Measurements from ENCODE around the gene GSN. TPM values are rescaled to one million over a fixed set of nuclear protein-coding genes. Genes with fewer than 3 reads are reported as not detected.

Gene GSN
- total and polyA plus RNA-seq, 2 of the 13 experiments (the other 11 are each of a cell fraction or from before 2014, with no cell fraction given) = 294 to 307 TPM

DNA sequence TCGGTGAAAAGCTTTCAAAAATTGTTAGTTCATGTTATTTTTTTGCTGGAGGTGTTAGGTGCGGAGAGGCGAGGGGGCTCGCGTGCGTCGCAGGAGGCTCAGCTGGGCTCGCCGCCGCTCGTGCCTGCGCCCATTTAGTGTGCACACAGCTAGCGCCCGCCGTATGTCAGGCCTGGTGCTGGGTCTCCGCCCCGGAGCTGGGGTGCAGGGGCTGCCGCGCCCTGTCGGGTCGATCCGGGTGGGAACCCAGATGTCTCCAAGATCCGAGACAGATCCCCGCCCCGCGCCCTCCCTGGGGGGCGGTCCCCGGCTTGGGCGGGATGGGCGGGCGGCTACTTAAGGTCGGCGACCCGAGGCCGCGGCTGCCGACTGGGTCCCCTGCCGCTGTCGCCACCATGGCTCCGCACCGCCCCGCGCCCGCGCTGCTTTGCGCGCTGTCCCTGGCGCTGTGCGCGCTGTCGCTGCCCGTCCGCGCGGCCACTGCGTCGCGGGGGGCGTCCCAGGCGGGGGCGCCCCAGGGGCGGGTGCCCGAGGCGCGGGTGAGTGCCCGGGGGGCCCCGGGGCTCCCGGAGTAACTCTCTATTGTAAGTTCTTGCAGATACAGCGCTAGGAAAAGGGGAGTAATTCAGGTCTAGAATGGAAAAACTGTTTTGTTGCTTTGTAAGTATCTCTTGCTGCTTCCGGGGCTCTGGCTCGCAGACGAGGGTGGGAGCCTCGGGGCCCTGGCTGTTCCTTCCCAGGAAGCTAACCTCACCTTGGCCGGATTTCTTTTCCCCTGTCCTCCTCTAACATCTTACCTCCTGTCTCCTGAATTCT is 31.7 kb downstream of the GSN start:
- Histone ChIP-seq H3K79me2 (ENCODE audit: insufficient read depth, low read length) (peaks cover 14% of the 10 kb centered on the region), H3K9ac (ENCODE audit: insufficient read depth, low read depth, low read length) (peak overlapping the region; percentile 84), H4K20me1 (ENCODE audit: insufficient read depth, low read length) (no peaks in the 10 kb centered on the region), H3K4me3 (replicated peaks in 1 of 3; ENCODE audit: insufficient read depth in 1 of 3, low read depth in 2 of 3, low read length in 3 of 3) (peak overlapping the region; percentile 67 to 80 (median 76)), H3K9me3 (ENCODE audit: low read length) (no peaks in the 10 kb centered on the region), H2AFZ (ENCODE audit: low read length) (no peak overlapping the region), H3K4me2 (ENCODE audit: low read depth, low read length) (peak overlapping the region; percentile 78), H3K27ac (ENCODE audit: extremely low read length, insufficient read depth, low read length) (peak overlapping the region; percentile 94), H3K36me3 (replicated peaks in 1 of 2; ENCODE audit: control insufficient read depth in 1 of 2, insufficient read depth in 2 of 2, low read length in 2 of 2) (peaks cover 11 to 17% of the 10 kb centered on the region in 2 experiments; a peak in 4 of 5 replicates), H3K27me3 (ENCODE audit: control insufficient read depth in 1 of 2, insufficient read depth in 2 of 2, low read length in 2 of 2) (no peaks in the 10 kb centered on the region), H3K4me1 (ENCODE audit: insufficient read depth, low read length) (peaks cover 93% of the 10 kb centered on the region)
- BruUV-seq (replicated peaks) = no TSS peak
- in situ Hi-C loops (cut with HindIII; ENCODE audit: extremely low pct_ligation_motif_present, low pct_unique_long_range_greater_than_20kb) = no loop called here
- DNase-seq (ENCODE audit: low spot score) (no peak), ATAC-seq (peak; percentile 49), FAIRE-seq (no peak)
- ChIA-PET CTCF (ENCODE audit: low intra/inter-chr PET ratio, low total read pairs) (no interaction called here), POLR2A (interaction anchor here (0.8 to 14.1 kb wide), 12 partner anchors 10 to 178 kb away, joined by 3 to 398 read pairs (median 4); partner anchors contain the start of gene GSN)
- intact Hi-C loops (cut with micrococcal nuclease; ENCODE audit: unreplicated experiment) = loop anchor here (2.0 kb wide), 1 partner anchor 87 kb away; no protein-coding TSS in a partner anchor
- WGBS (ENCODE audit: low lambda C conversion rate) = 0% methylated on average over 8 of the region's 74 CpGs
- TF ChIP-seq PRPF4 (IDR thresholded peaks at IDR 0.05; ENCODE audit: low read depth, low read length, poor library complexity, severe bottlenecking) (no peak), ZNF17 (CRISPR knock-in tag; IDR thresholded peaks at IDR 0.05) (no peak), HOXA3 (CRISPR knock-in tag; IDR thresholded peaks at IDR 0.05) (peak; percentile 49), HDAC6 (IDR thresholded peaks at IDR 0.05; ENCODE audit: low read depth, low read length) (no peak), TCF7L2 (IDR thresholded peaks at IDR 0.05; ENCODE audit: low read depth, low read length) (no peak), HES4 (CRISPR knock-in tag; IDR thresholded peaks at IDR 0.05; ENCODE audit: borderline replicate concordance) (0 out of 2 replicates have a peak, but pooled peaks have one; percentile 32), ZNF331 (CRISPR knock-in tag; IDR thresholded peaks at IDR 0.05) (no peak), ZNF891 (CRISPR knock-in tag; IDR thresholded peaks at IDR 0.05) (no peak), PITX1 (CRISPR knock-in tag; IDR thresholded peaks at IDR 0.05) (peak; percentile 24; the same call in 1 of the 2 replicates), STAG1 (CRISPR knock-in tag; IDR thresholded peaks at IDR 0.05) (no peak), ZNF138 (CRISPR knock-in tag; IDR thresholded peaks at IDR 0.05; ENCODE audit: low read depth) (no peak)
- TF ChIP-seq, protein P1, sequence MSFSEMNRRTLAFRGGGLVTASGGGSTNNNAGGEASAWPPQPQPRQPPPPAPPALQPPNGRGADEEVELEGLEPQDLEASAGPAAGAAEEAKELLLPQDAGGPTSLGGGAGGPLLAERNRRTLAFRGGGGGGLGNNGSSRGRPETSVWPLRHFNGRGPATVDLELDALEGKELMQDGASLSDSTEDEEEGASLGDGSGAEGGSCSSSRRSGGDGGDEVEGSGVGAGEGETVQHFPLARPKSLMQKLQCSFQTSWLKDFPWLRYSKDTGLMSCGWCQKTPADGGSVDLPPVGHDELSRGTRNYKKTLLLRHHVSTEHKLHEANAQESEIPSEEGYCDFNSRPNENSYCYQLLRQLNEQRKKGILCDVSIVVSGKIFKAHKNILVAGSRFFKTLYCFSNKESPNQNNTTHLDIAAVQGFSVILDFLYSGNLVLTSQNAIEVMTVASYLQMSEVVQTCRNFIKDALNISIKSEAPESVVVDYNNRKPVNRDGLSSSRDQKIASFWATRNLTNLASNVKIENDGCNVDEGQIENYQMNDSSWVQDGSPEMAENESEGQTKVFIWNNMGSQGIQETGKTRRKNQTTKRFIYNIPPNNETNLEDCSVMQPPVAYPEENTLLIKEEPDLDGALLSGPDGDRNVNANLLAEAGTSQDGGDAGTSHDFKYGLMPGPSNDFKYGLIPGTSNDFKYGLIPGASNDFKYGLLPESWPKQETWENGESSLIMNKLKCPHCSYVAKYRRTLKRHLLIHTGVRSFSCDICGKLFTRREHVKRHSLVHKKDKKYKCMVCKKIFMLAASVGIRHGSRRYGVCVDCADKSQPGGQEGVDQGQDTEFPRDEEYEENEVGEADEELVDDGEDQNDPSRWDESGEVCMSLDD (CRISPR knock-in tag; IDR thresholded peaks at IDR 0.05; ENCODE audit: borderline replicate concordance) = peak; percentile 73; the same call in 1 of the 2 replicates
- TF ChIP-seq, protein P2, sequence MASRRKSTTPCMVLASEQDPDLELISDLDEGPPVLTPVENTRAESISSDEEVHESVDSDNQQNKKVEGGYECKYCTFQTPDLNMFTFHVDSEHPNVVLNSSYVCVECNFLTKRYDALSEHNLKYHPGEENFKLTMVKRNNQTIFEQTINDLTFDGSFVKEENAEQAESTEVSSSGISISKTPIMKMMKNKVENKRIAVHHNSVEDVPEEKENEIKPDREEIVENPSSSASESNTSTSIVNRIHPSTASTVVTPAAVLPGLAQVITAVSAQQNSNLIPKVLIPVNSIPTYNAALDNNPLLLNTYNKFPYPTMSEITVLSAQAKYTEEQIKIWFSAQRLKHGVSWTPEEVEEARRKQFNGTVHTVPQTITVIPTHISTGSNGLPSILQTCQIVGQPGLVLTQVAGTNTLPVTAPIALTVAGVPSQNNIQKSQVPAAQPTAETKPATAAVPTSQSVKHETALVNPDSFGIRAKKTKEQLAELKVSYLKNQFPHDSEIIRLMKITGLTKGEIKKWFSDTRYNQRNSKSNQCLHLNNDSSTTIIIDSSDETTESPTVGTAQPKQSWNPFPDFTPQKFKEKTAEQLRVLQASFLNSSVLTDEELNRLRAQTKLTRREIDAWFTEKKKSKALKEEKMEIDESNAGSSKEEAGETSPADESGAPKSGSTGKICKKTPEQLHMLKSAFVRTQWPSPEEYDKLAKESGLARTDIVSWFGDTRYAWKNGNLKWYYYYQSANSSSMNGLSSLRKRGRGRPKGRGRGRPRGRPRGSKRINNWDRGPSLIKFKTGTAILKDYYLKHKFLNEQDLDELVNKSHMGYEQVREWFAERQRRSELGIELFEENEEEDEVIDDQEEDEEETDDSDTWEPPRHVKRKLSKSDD (CRISPR knock-in tag; IDR thresholded peaks at IDR 0.05; ENCODE audit: low read depth) = 0 out of 2 replicates have a peak, but pooled peaks have one; percentile 17

Measured in HepG2 (cell line).